SK-N-SH (cell line): ENCODE results near the gene TSNAXIP1.
A peak's percentile ranks its signal among the peaks of the same experiment; 100 is the strongest.

ENCODE experiments used
- EP300 ChIP-seq, 2 experiments: IDR thresholded peaks; 2 replicates each; pipeline versions ENCODE4 v1.4.0 to v1.6.1; 2012; ENCODE audit warnings: borderline replicate concordance in 1 of 2, low read depth in 1 of 2, low read length in 1 of 2
- JUND ChIP-seq: IDR thresholded peaks from 2 replicates; pipeline ENCODE4 v1.4.0; 2012
- MXI1 ChIP-seq: IDR thresholded peaks from 2 replicates; pipeline ENCODE4 v1.6.1; 2012; ENCODE audit warnings: mild to moderate bottlenecking, low read depth, low read length, improper control_type of control experiment
- POLR2AphosphoS5 ChIP-seq: IDR thresholded peaks from 2 replicates; pipeline ENCODE4 v1.6.1; 2012; ENCODE audit warnings: low read depth, low read length
- RFX5 ChIP-seq: IDR thresholded peaks from 2 replicates; pipeline ENCODE4 v1.6.1; 2012; ENCODE audit warnings: mild to moderate bottlenecking, improper control_type of control experiment, low read length
- RXRA ChIP-seq: IDR thresholded peaks from 2 replicates; pipeline ENCODE4 v1.4.0; 2012; ENCODE audit warnings: low read depth, mild to moderate bottlenecking, borderline replicate concordance
- SMC3 ChIP-seq: IDR thresholded peaks from 2 replicates; pipeline ENCODE4 v1.6.1; 2012; ENCODE audit warnings: low read depth, low read length, improper control_type of control experiment
- TAF1 ChIP-seq: IDR thresholded peaks from 2 replicates; pipeline ENCODE4 v1.6.1; 2012; ENCODE audit warnings: low read depth, mild to moderate bottlenecking, low read length, moderate library complexity, borderline replicate concordance
- TF ChIP-seq, protein P1 (sequence below): fragments of 200-600 bp; sonication (generic); IDR thresholded peaks from 2 replicates; pipeline ENCODE4 v1.6.1; 2017; ENCODE audit warnings: antibody characterized with exemption, mild to moderate bottlenecking, moderate library complexity

DNA sequence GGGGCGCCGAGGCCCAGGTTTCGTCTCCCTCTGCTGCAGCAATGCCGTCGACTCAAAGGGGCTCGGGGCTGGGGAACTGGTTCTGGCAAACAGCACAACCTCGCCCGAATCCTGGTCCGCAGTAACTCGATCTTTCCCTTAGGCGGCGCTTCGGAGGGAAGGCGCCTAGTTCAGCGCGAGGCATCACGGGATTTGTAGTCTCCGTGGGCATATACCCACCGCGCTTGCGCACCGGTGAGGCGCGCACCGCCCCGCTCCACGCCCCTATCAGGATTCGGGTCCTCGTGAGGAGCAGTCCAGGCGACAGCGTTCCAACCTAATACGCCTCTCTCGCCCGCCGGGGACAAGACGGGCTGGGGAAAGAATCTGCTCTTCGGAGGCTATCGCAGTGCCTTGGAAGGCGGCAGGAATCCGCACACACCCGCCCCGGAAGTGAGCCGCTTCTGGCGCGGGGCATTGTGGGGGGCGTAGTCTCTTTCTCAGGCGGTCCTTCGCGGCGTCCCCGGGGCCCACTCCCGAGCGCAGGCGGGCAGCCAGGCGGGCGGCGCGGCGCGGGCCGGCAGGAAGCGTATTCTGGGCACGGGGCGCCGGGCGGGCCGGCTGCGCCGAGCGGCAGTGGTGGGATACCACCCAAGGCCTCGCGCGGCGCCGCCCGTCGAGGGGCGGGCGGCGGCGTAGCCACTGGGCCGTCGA is 35.3 kb downstream of the TSNAXIP1 start, which contains the start of gene THAP11:
- TF ChIP-seq, protein P1, sequence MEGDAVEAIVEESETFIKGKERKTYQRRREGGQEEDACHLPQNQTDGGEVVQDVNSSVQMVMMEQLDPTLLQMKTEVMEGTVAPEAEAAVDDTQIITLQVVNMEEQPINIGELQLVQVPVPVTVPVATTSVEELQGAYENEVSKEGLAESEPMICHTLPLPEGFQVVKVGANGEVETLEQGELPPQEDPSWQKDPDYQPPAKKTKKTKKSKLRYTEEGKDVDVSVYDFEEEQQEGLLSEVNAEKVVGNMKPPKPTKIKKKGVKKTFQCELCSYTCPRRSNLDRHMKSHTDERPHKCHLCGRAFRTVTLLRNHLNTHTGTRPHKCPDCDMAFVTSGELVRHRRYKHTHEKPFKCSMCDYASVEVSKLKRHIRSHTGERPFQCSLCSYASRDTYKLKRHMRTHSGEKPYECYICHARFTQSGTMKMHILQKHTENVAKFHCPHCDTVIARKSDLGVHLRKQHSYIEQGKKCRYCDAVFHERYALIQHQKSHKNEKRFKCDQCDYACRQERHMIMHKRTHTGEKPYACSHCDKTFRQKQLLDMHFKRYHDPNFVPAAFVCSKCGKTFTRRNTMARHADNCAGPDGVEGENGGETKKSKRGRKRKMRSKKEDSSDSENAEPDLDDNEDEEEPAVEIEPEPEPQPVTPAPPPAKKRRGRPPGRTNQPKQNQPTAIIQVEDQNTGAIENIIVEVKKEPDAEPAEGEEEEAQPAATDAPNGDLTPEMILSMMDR, result peak; percentile 64
- TF ChIP-seq POLR2AphosphoS5 (no peak), RXRA (no peak), EP300 (IDR thresholded peaks at IDR 0.05; ENCODE audit: borderline replicate concordance in 1 of 2, low read depth in 1 of 2, low read length in 1 of 2) (no peak), JUND (no peak), SMC3 (peak; percentile 43; the same call in 1 of the 2 replicates), MXI1 (peak; percentile 17; the same call in 1 of the 2 replicates), TAF1 (peak; percentile 17; the same call in 1 of the 2 replicates), RFX5 (no peak)
